Astrocyte (in vitro differentiated cells and primary cell): ENCODE data around the gene ABCA3. TPM values are rescaled to one million over a fixed set of nuclear protein-coding genes. Genes with fewer than 3 reads are reported as not detected.
A peak's percentile ranks its signal among the peaks of the same experiment; 100 is the strongest.

Source experiments
- DNase-seq: peaks from one replicate; pipeline ENCODE4 v3.0.0-alpha.2; 2010; ENCODE audit warnings: low read depth
- FAIRE-seq: peaks from 2 replicates; lab custom pipeline; 2011; peaks lifted over from hg19 to GRCh38; lab: Jason Lieb, UNC
- H2AFZ ChIP-seq: 2 replicates; pipeline ENCODE4 v1.6.0; 2012; ENCODE audit warnings: low read depth, low read length, inconsistent platforms
- H3K27ac ChIP-seq: 2 replicates; pipeline ENCODE4 v1.5.1; 2011; ENCODE audit warnings: low read depth, low read length, inconsistent platforms
- H3K27me3 ChIP-seq: 2 replicates; pipeline ENCODE4 v1.6.0; 2011; ENCODE audit warnings: low read length, inconsistent platforms; ENCODE audit not compliant: insufficient read depth
- H3K36me3 ChIP-seq: 2 replicates; pipeline ENCODE4 v1.5.1; 2011; ENCODE audit warnings: low read length, inconsistent platforms; ENCODE audit not compliant: insufficient read depth
- H3K4me1 ChIP-seq: 2 replicates; pipeline ENCODE4 v1.5.1; 2011; ENCODE audit warnings: low read length, inconsistent platforms; ENCODE audit not compliant: insufficient read depth
- H3K4me2 ChIP-seq: 2 replicates; pipeline ENCODE4 v1.6.0; 2012; ENCODE audit warnings: low read length, inconsistent platforms
- H3K4me3 ChIP-seq: 2 replicates; pipeline ENCODE4 v1.5.1; 2011; ENCODE audit warnings: low read depth, mild to moderate bottlenecking, low read length, inconsistent platforms; ENCODE audit not compliant: insufficient read depth
- H3K79me2 ChIP-seq: 2 replicates; pipeline ENCODE4 v1.6.0; 2012; ENCODE audit warnings: mild to moderate bottlenecking, low read length, inconsistent platforms; ENCODE audit not compliant: insufficient read depth
- H3K9ac ChIP-seq: 2 replicates; pipeline ENCODE4 v1.6.0; 2012; ENCODE audit warnings: mild to moderate bottlenecking, low read length, inconsistent platforms
- H3K9me3 ChIP-seq: 2 replicates; pipeline ENCODE4 v1.5.1; 2012; ENCODE audit warnings: low read depth, mild to moderate bottlenecking, low read length, inconsistent platforms; ENCODE audit not compliant: insufficient read depth
- H4K20me1 ChIP-seq: 2 replicates; pipeline ENCODE4 v1.6.0; 2012; ENCODE audit warnings: low read length, inconsistent platforms; ENCODE audit not compliant: insufficient read depth
- H3K27ac Mint-ChIP-seq: one replicate; pipeline ENCODE4 v1.8.0; 2021; ENCODE audit warnings: mild to moderate bottlenecking, mixed read lengths; ENCODE audit not compliant: unreplicated experiment
- H3K27me3 Mint-ChIP-seq: one replicate; pipeline ENCODE4 v1.8.0; 2021; ENCODE audit warnings: low read depth, mixed read lengths; ENCODE audit not compliant: unreplicated experiment
- H3K36me3 Mint-ChIP-seq: one replicate; pipeline ENCODE4 v1.8.0; 2021; ENCODE audit warnings: low read depth, mixed read lengths; ENCODE audit not compliant: unreplicated experiment
- H3K4me1 Mint-ChIP-seq: one replicate; pipeline ENCODE4 v1.8.0; 2021; ENCODE audit warnings: low read depth, mixed read lengths; ENCODE audit not compliant: unreplicated experiment
- H3K4me3 Mint-ChIP-seq: one replicate; pipeline ENCODE4 v1.8.0; 2021; ENCODE audit warnings: mild to moderate bottlenecking, moderate library complexity, mixed read lengths; ENCODE audit not compliant: unreplicated experiment
- H3K9me3 Mint-ChIP-seq: one replicate; pipeline ENCODE4 v1.8.0; 2021; ENCODE audit warnings: mild to moderate bottlenecking, mixed read lengths; ENCODE audit not compliant: unreplicated experiment
- EZH2 ChIP-seq: IDR thresholded peaks from 2 replicates; pipeline ENCODE4 v1.6.1; 2012; ENCODE audit warnings: mild to moderate bottlenecking, low read length, inconsistent platforms; ENCODE audit not compliant: insufficient read depth
- total RNA-seq: library from RNA; stranded (reverse); gene quantifications from 2 replicates; pipeline ENCODE4 v1.2.1, GENCODE V29; 2021
- TF ChIP-seq, protein P1 (sequence below): IDR thresholded peaks from 2 replicates; pipeline ENCODE4 v1.5.1; 2011; ENCODE audit warnings: low read depth, mild to moderate bottlenecking, inconsistent platforms, low read length, moderate library complexity; ENCODE audit not compliant: insufficient read depth

The ABCA3 gene
- total RNA-seq, 1 donor from 2014 or later, result 4.8 TPM

DNA sequence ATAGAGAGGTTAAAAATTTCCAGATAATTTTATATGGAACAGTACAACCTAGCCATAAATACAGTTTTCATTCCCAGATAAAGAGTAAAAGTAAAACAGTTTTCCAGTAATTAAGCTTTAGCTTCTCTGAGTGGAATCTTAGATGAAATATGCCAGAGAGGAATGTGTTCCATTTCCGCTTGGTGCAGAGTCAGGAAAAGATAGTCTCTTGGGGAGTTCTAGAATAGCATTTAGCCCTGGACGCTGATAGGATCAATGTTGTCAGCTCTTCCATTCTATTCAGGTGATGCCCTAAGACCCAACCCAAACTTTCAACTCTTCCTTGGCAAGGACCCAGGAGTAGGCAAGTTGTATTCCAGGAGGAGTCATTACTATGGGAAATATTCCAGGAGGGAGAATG, 30.9 kb upstream of the ABCA3 start:
- Histone ChIP-seq H3K4me3 (no peak overlapping the region), H3K27ac (no peak overlapping the region), H3K36me3 (no peaks in the 10 kb centered on the region), H3K9ac (no peak overlapping the region), H3K4me1 (peaks cover 4% of the 10 kb centered on the region), H2AFZ (no peak overlapping the region), H3K79me2 (no peaks in the 10 kb centered on the region), H3K27me3 (peaks cover 8% of the 10 kb centered on the region), H4K20me1 (no peaks in the 10 kb centered on the region), H3K4me2 (no peak overlapping the region), H3K9me3 (no peaks in the 10 kb centered on the region)
- FAIRE-seq (no peak), DNase-seq (no peak)
- H3K9me3 Mint-ChIP-seq, result no peaks in the 10 kb centered on the region
- no peak for TF ChIP-seq EZH2
- TF ChIP-seq, protein P1, sequence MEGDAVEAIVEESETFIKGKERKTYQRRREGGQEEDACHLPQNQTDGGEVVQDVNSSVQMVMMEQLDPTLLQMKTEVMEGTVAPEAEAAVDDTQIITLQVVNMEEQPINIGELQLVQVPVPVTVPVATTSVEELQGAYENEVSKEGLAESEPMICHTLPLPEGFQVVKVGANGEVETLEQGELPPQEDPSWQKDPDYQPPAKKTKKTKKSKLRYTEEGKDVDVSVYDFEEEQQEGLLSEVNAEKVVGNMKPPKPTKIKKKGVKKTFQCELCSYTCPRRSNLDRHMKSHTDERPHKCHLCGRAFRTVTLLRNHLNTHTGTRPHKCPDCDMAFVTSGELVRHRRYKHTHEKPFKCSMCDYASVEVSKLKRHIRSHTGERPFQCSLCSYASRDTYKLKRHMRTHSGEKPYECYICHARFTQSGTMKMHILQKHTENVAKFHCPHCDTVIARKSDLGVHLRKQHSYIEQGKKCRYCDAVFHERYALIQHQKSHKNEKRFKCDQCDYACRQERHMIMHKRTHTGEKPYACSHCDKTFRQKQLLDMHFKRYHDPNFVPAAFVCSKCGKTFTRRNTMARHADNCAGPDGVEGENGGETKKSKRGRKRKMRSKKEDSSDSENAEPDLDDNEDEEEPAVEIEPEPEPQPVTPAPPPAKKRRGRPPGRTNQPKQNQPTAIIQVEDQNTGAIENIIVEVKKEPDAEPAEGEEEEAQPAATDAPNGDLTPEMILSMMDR, result no peak
- H3K27me3 Mint-ChIP-seq, result peaks cover 19% of the 10 kb centered on the region
- no peaks in the 10 kb centered on the region for H3K36me3 Mint-ChIP-seq
- H3K4me1 Mint-ChIP-seq, result peaks cover 9% of the 10 kb centered on the region
- H3K4me3 Mint-ChIP-seq, result no peak overlapping the region
- no peak overlapping the region for H3K27ac Mint-ChIP-seq

DNA sequence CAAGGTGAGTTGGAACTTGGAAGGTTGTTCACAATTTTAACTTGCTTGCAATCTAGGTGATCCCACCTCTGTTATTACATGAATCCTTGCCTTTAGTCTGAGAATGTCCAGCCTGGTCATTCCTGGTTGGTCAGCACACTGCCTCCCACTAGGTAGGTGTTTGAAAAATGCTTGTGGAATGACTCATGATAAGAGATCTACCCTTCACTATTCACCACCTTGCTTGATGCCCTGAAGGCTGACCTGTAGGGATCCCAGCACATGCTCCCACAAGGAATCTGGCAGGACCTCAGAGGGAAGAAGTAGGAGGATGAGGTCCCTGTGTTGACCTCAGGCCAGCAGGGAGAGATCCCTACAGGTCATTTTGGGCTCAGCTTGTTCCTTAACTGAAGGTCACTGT, 30.2 kb upstream of the ABCA3 start:
- no peak overlapping the region for H3K4me2 ChIP-seq
- TF ChIP-seq EZH2, result no peak
- TF ChIP-seq, protein P1, result no peak
- no peaks in the 10 kb centered on the region for H4K20me1 ChIP-seq
- no peak overlapping the region for H3K4me3 ChIP-seq
- no peaks in the 10 kb centered on the region for H3K79me2 ChIP-seq
- H3K36me3 ChIP-seq, result no peaks in the 10 kb centered on the region
- no peak overlapping the region for H3K27ac ChIP-seq
- no peak overlapping the region for H2AFZ ChIP-seq
- peaks cover 8% of the 10 kb centered on the region for H3K27me3 ChIP-seq
- no peaks in the 10 kb centered on the region for H3K9me3 ChIP-seq
- no peaks in the 10 kb centered on the region for H3K36me3 Mint-ChIP-seq
- no peaks in the 10 kb centered on the region for H3K9me3 Mint-ChIP-seq
- peaks cover 14% of the 10 kb centered on the region for H3K4me1 Mint-ChIP-seq
- H3K4me3 Mint-ChIP-seq, result no peak overlapping the region
- no peak overlapping the region for H3K9ac ChIP-seq
- DNase-seq, result no peak
- peaks cover 19% of the 10 kb centered on the region for H3K27me3 Mint-ChIP-seq
- H3K4me1 ChIP-seq, result peaks cover 8% of the 10 kb centered on the region
- no peak overlapping the region for H3K27ac Mint-ChIP-seq
- FAIRE-seq, result no peak

DNA sequence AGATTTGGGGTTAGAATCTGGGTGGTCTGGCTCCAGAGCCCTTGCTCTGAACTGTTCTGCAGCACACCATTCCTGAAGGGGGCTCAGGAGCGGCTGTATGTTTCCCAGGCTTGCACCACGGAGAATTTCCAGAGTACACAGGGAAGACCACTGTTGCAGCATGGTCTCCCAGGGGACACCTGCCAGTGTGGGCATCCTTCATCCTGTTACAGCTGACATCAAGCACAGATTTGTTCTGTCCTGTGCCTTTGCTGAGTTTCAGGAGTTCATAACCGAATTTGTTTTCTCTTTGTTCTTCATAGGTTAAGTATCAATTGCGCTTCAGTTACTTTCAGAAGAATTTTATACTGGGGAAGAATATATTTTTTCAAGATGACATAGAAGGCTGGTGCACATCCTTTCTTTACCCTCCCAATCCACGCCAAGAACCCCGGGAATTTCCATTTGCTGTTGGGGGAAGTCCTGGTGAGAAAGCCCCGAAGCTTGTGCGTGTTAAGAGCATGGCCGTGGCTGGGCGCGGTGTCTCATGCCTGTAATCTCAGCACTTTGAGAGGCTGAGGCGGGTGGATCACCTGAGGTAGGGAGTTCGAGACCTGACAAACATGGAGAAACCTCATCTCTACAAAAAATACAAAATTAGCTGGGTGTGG, 26.3 kb upstream of the ABCA3 start:
- Histone ChIP-seq H3K4me2 (peak overlapping the region; percentile 58), H3K36me3 (no peaks in the 10 kb centered on the region), H3K4me1 (peaks cover 16% of the 10 kb centered on the region), H2AFZ (no peak overlapping the region), H3K27me3 (peaks cover 8% of the 10 kb centered on the region), H3K4me3 (no peak overlapping the region), H3K79me2 (no peaks in the 10 kb centered on the region), H3K27ac (no peak overlapping the region), H4K20me1 (no peaks in the 10 kb centered on the region), H3K9ac (no peak overlapping the region), H3K9me3 (no peaks in the 10 kb centered on the region)
- DNase-seq, result no peak
- no peaks in the 10 kb centered on the region for H3K9me3 Mint-ChIP-seq
- no peak for FAIRE-seq
- H3K4me1 Mint-ChIP-seq, result peaks cover 19% of the 10 kb centered on the region
- H3K27me3 Mint-ChIP-seq, result peaks cover 16% of the 10 kb centered on the region
- H3K36me3 Mint-ChIP-seq, result no peaks in the 10 kb centered on the region
- H3K4me3 Mint-ChIP-seq, result no peak overlapping the region
- no peak overlapping the region for H3K27ac Mint-ChIP-seq
- TF ChIP-seq, protein P1, result no peak
- TF ChIP-seq EZH2, result no peak
